SKM-1 treated with dmso at 0.1 percent for 144 hours (cell line): ENCODE results near the gene P3R3URF.
A peak's percentile ranks its signal among the peaks of the same experiment; 100 is the strongest.

ENCODE experiments used
- DNase-seq: peaks from one replicate; lab custom pipeline; 2025; ENCODE audit not compliant: unreplicated experiment; lab: John Stamatoyannopoulos, UW

Gene P3R3URF

GRCh38 chr1:46134660-46135331, 41.5 kb downstream of the P3R3URF start:
- no peak for DNase-seq

- DNase-seq, result no peak
Measured at GRCh38 chr1:46133781-46134350, 42.4 kb downstream of the P3R3URF start.

- no peak for DNase-seq
Measured at GRCh38 chr1:46133181-46133658, 43.1 kb downstream of the P3R3URF start.

- DNase-seq, result peak; percentile 98
Measured at GRCh38 chr1:46132529-46133180, 43.6 kb downstream of the P3R3URF start, which contains the start of gene PIK3R3. Gene PIK3R3, minus strand, starts transcription at chr1:46132629. Its CDS starts 677 bp downstream, at chr1:46131952.

- no peak for DNase-seq
Measured at GRCh38 chr1:46131712-46132528, 44.4 kb downstream of the P3R3URF start.

- DNase-seq, result no peak
Measured at GRCh38 chr1:46131093-46131492, 45.2 kb downstream of the P3R3URF start.

- no peak for DNase-seq
Measured at GRCh38 chr1:46130606-46131005, 45.7 kb downstream of the P3R3URF start.

GRCh38 chr1:46130121-46130520, 46.2 kb downstream of the P3R3URF start:
- no peak for DNase-seq

GRCh38 chr1:46128344-46128743, 47.9 kb downstream of the P3R3URF start:
- DNase-seq, result no peak
